Fibroblast of lung (primary cell): Measurements from ENCODE around the gene INCA1. TPM values are rescaled to one million over a fixed set of nuclear protein-coding genes. Genes with fewer than 3 reads are reported as not detected.

ENCODE experiments used
- DNase-seq, 2 donors: peaks; one replicate each; pipeline versions ENCODE4 v3.0.0 to v3.0.0-alpha.2; 2010; ENCODE audit warnings: low read depth in 2 of 2
- H2AFZ ChIP-seq: 2 replicates; pipeline ENCODE4 v1.5.1; 2012; ENCODE audit warnings: low read length, control low read depth, inconsistent platforms
- H3K27ac ChIP-seq: 2 replicates; pipeline ENCODE4 v1.5.1; 2011; ENCODE audit warnings: low read length, control low read depth; ENCODE audit not compliant: insufficient read depth
- H3K27me3 ChIP-seq: 2 replicates; pipeline ENCODE4 v1.5.1; 2011; ENCODE audit warnings: mild to moderate bottlenecking, low read length; ENCODE audit not compliant: control insufficient read depth, insufficient read depth
- H3K36me3 ChIP-seq: 2 replicates; pipeline ENCODE4 v1.5.1; 2011; ENCODE audit warnings: low read length; ENCODE audit not compliant: control insufficient read depth, insufficient read depth
- H3K4me1 ChIP-seq: 2 replicates; pipeline ENCODE4 v1.5.1; 2011; ENCODE audit warnings: low read length; ENCODE audit not compliant: control insufficient read depth, insufficient read depth; ENCODE audit errors: extremely low read depth
- H3K4me2 ChIP-seq: 2 replicates; pipeline ENCODE4 v1.5.1; 2011; ENCODE audit warnings: low read length, control low read depth; ENCODE audit not compliant: insufficient read depth; ENCODE audit errors: extremely low read depth
- H3K4me3 ChIP-seq, 4 experiments: fragments of 200-600 bp in 1 of 4; sonication (generic) in 1 of 4; replicated peaks in 1 of 4; 2 replicates each; pipeline ENCODE4 v1.5.1; 2011 to 2016; ENCODE audit warnings: low read length in 4 of 4, low read depth in 3 of 4, mild to moderate bottlenecking in 3 of 4, control low read depth in 2 of 4, inconsistent platforms in 1 of 4, mixed read lengths in 1 of 4; ENCODE audit not compliant: insufficient read depth in 1 of 4; ENCODE audit errors: control extremely low read depth in 1 of 4
- H3K79me2 ChIP-seq: 2 replicates; pipeline ENCODE4 v1.5.1; 2012; ENCODE audit warnings: mild to moderate bottlenecking, low read length, inconsistent platforms; ENCODE audit not compliant: control insufficient read depth, insufficient read depth
- H3K9ac ChIP-seq: 2 replicates; pipeline ENCODE4 v1.5.1; 2011; ENCODE audit warnings: mild to moderate bottlenecking, low read length, control low read depth; ENCODE audit not compliant: insufficient read depth
- H3K9me3 ChIP-seq: 2 replicates; pipeline ENCODE4 v1.5.1; 2012; ENCODE audit warnings: low read depth, low read length; ENCODE audit not compliant: control insufficient read depth, insufficient read depth
- H4K20me1 ChIP-seq: 2 replicates; pipeline ENCODE4 v1.5.1; 2011; ENCODE audit warnings: low read length; ENCODE audit not compliant: control insufficient read depth, insufficient read depth; ENCODE audit errors: extremely low read depth
- EZH2 ChIP-seq: IDR thresholded peaks from 2 replicates; pipeline ENCODE4 v1.5.1; 2012; ENCODE audit warnings: low read length, control low read depth, mild to moderate bottlenecking; ENCODE audit errors: missing control alignments
- polyA plus RNA-seq, 2 donors: library from polyadenylated mRNA; depleted of rRNA in 1 of 2; stranded (reverse) in 1 of 2; unstranded in 1 of 2; fragments of >200 nt; gene quantifications; 2 replicates each; pipeline ENCODE4 v1.2.1, GENCODE V29; 2011 to 2012; ENCODE audit warnings: missing spikeins in 1 of 2
- total RNA-seq: library from RNA; depleted of rRNA; stranded (reverse); fragments of >200 nt; gene quantifications from 2 replicates; pipeline ENCODE4 v1.2.1, GENCODE V29; 2014
- TF ChIP-seq, protein P1 (sequence below), 2 donors: IDR thresholded peaks in 1 of 2; conservative IDR thresholded peaks in 1 of 2; 1 replicate in 1 of 2; 2 replicates in 1 of 2; pipeline ENCODE4 v1.5.1; 2011 to 2012; ENCODE audit warnings: low read length in 2 of 2, control low read depth in 1 of 2, inconsistent platforms in 1 of 2, low read depth in 1 of 2, mild to moderate bottlenecking in 1 of 2

Gene INCA1
- total and polyA plus RNA-seq, 2 donors (not counting 1 experiment from before 2014, with no cell fraction given), result 0.28 to 0.33 TPM

DNA sequence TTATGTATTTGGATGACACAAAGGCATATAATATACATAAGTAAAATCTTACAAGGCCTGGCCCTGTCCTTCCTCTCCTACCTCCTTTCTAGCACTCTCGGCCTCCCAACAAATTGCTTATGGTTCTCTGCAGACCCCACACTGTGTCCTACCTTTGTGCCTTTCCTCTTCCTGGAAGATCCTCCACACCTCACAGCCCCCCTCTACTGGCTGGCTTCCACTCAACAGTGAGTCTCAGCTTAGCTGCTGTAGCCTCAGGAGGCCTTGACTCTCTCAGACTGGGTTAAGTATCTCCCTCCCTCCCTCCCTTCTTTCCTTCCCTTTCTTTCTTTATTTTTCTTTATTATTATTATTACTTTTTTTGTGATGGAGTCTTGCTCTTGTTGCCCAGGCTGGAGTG is 46.2 kb upstream of the INCA1 start:
- Histone ChIP-seq H4K20me1 (no peaks in the 10 kb centered on the region), H2AFZ (no peak overlapping the region), H3K79me2 (no peaks in the 10 kb centered on the region), H3K9ac (no peak overlapping the region), H3K4me2 (no peak overlapping the region), H3K36me3 (no peaks in the 10 kb centered on the region), H3K4me1 (no peaks in the 10 kb centered on the region), H3K27ac (no peak overlapping the region), H3K9me3 (no peaks in the 10 kb centered on the region), H3K4me3 (no peak overlapping the region), H3K27me3 (peaks cover 2% of the 10 kb centered on the region)
- DNase-seq, result no peak
- TF ChIP-seq, protein P1, sequence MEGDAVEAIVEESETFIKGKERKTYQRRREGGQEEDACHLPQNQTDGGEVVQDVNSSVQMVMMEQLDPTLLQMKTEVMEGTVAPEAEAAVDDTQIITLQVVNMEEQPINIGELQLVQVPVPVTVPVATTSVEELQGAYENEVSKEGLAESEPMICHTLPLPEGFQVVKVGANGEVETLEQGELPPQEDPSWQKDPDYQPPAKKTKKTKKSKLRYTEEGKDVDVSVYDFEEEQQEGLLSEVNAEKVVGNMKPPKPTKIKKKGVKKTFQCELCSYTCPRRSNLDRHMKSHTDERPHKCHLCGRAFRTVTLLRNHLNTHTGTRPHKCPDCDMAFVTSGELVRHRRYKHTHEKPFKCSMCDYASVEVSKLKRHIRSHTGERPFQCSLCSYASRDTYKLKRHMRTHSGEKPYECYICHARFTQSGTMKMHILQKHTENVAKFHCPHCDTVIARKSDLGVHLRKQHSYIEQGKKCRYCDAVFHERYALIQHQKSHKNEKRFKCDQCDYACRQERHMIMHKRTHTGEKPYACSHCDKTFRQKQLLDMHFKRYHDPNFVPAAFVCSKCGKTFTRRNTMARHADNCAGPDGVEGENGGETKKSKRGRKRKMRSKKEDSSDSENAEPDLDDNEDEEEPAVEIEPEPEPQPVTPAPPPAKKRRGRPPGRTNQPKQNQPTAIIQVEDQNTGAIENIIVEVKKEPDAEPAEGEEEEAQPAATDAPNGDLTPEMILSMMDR (conservative IDR thresholded peaks at IDR 0.05 in 1 of 2, IDR thresholded peaks at IDR 0.05 in 1 of 2; ENCODE audit: low read depth in 1 of 2, low read length in 2 of 2), result no peak

DNA sequence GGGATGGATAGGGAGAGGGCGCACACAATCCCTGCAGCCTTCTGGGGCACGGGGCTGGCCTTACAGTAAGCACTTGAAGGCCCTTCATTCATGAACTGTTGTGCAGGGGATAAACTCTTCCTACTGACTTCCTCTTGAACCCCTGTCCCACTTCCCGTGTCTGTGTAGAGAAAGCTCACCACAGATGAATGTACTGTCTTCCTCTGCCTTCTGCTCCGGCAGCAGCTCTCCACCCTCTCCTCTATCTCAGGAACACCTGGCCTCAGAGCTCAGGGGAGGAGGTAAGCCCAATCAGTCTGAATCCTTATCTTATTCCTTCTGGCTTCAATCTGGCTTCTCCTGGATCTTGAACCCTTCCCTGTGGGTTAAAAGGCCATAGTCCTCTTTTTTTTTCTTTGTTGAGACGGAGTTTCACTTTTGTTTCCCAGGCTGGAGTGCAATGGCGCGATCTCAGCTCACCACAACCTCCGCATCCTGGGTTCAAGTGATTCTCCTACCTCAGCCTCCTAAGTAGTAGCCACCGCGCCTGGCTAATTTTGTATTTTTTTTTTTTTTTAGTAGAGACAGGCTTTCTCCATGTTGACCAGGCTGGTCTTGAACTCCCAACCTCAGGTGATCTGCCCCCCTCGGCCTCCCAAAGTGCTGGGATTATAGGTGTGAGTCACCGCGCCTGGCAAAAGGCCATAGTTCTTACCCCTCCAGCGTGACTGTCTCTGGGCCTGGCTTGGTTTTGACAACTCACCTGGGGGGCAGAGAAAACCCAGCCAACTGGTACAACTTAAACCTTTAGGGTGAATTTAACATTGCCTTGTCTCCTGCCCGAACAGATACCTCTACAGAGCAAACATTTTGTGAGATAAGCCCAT is 45.1 kb upstream of the INCA1 start:
- Histone ChIP-seq H3K4me3 (no peak overlapping the region), H3K27ac (no peak overlapping the region), H3K36me3 (no peaks in the 10 kb centered on the region), H3K4me2 (no peak overlapping the region), H4K20me1 (no peaks in the 10 kb centered on the region), H3K9ac (no peak overlapping the region), H3K79me2 (no peaks in the 10 kb centered on the region), H2AFZ (no peak overlapping the region), H3K27me3 (peaks cover 2% of the 10 kb centered on the region), H3K9me3 (no peaks in the 10 kb centered on the region), H3K4me1 (no peaks in the 10 kb centered on the region)
- TF ChIP-seq, protein P1 (conservative IDR thresholded peaks at IDR 0.05 in 1 of 2, IDR thresholded peaks at IDR 0.05 in 1 of 2; ENCODE audit: low read depth in 1 of 2, low read length in 2 of 2), result no peak
- TF ChIP-seq EZH2, result no peak
- DNase-seq, result no peak

DNA sequence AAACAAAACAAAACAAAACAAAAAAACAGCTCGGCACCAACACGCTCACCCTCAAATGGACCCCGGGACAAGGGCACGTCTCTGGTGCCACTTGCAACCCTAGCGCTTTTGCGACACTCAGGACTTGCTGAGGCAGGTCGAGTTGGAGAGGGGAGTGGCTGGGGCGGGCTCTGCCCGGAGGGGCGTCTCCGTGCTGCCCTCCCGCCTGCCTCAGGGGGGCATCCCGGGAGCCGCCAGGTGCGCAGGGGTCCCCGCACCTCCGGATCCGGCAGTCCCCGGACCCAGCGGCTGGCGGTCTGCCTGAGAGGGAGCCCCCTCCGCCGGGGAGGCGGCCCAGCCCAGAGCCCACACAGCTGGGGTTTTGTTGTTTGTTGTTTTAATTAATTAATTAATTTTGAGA is 38.0 kb upstream of the INCA1 start, which contains the start of gene SLC52A1:
Gene SLC52A1 (minus strand): TSS at position 112 of the 400 bp plus-strand sequence. CDS start 820 bp downstream, outside the sequence.
- no peak for DNase-seq
- Histone ChIP-seq H2AFZ (no peak within 1 kb of the TSS), H3K4me1 (no peaks in the 10 kb centered on the region), H3K9me3 (no peaks in the 10 kb centered on the region), H3K4me3 (peak within 1 kb of the TSS in 1 of 4 experiments; percentile 36), H3K27ac (no peak within 1 kb of the TSS), H3K9ac (no peak within 1 kb of the TSS), H3K79me2 (no peaks in the 10 kb centered on the region), H3K36me3 (no peaks in the 10 kb centered on the region), H3K4me2 (peak within 1 kb of the TSS; percentile 59), H4K20me1 (no peaks in the 10 kb centered on the region), H3K27me3 (no peaks in the 10 kb centered on the region)
- no peak for TF ChIP-seq EZH2
- TF ChIP-seq, protein P1 (conservative IDR thresholded peaks at IDR 0.05 in 1 of 2, IDR thresholded peaks at IDR 0.05 in 1 of 2; ENCODE audit: low read depth in 1 of 2, low read length in 2 of 2), result no peak
